Osteoblast (primary cell): ENCODE measurements around the gene SCYL2. TPM values are rescaled to one million over a fixed set of nuclear protein-coding genes. Genes with fewer than 3 reads are reported as not detected.

Experiments
- DNase-seq: peaks from one replicate; pipeline ENCODE4 v3.0.0; 2011; ENCODE audit warnings: low spot score, mixed read lengths; ENCODE audit not compliant: insufficient read length; ENCODE audit errors: missing footprints
- H2AFZ ChIP-seq: 2 replicates; pipeline ENCODE4 v1.6.0; 2011; ENCODE audit warnings: mild to moderate bottlenecking, low read length
- H3K27ac ChIP-seq: 2 replicates; pipeline ENCODE4 v1.5.1; 2011; ENCODE audit warnings: mild to moderate bottlenecking, low read depth, low read length, moderate library complexity
- H3K27me3 ChIP-seq: 2 replicates; pipeline ENCODE4 v1.6.0; 2012; ENCODE audit warnings: mild to moderate bottlenecking, control low read depth, inconsistent platforms, low read length, moderate library complexity; ENCODE audit not compliant: insufficient read depth
- H3K36me3 ChIP-seq: 2 replicates; pipeline ENCODE4 v1.5.1; 2011; ENCODE audit warnings: mild to moderate bottlenecking, low read length, control low read depth, moderate library complexity; ENCODE audit not compliant: insufficient read depth
- H3K4me1 ChIP-seq: 2 replicates; pipeline ENCODE4 v1.5.1; 2011; ENCODE audit warnings: mild to moderate bottlenecking, low read length, control low read depth, moderate library complexity; ENCODE audit not compliant: insufficient read depth
- H3K4me2 ChIP-seq: 2 replicates; pipeline ENCODE4 v1.6.0; 2011; ENCODE audit warnings: mild to moderate bottlenecking, low read length; ENCODE audit not compliant: insufficient read depth
- H3K4me3 ChIP-seq: fragments of 200-600 bp; sonication (generic); 3 replicates; pipeline ENCODE4 v1.5.1; 2012; ENCODE audit warnings: mild to moderate bottlenecking, low read length, inconsistent platforms; ENCODE audit not compliant: insufficient read depth
- H3K79me2 ChIP-seq: 2 replicates; pipeline ENCODE4 v1.6.0; 2012; ENCODE audit warnings: mild to moderate bottlenecking, low read length, control low read depth, inconsistent platforms; ENCODE audit not compliant: insufficient read depth
- H3K9me3 ChIP-seq: 2 replicates; pipeline ENCODE4 v1.5.1; 2011; ENCODE audit warnings: low read depth, low read length, control low read depth
- H4K20me1 ChIP-seq: 2 replicates; pipeline ENCODE4 v1.6.0; 2012; ENCODE audit warnings: mild to moderate bottlenecking, low read length, control low read depth; ENCODE audit not compliant: insufficient read depth
- total RNA-seq: library from RNA; depleted of rRNA; stranded (reverse); fragments of >200 nt; gene quantifications from 2 replicates; pipeline ENCODE4 v1.2.3, GENCODE V29; 2012
- TF ChIP-seq, protein P1 (sequence below): IDR thresholded peaks from 2 replicates; pipeline ENCODE4 v1.5.1; 2011; ENCODE audit warnings: mild to moderate bottlenecking, low read depth, low read length, moderate library complexity; ENCODE audit errors: extremely low read depth

Gene SCYL2
- total RNA-seq, 1 donor: 64.4 TPM

DNA sequence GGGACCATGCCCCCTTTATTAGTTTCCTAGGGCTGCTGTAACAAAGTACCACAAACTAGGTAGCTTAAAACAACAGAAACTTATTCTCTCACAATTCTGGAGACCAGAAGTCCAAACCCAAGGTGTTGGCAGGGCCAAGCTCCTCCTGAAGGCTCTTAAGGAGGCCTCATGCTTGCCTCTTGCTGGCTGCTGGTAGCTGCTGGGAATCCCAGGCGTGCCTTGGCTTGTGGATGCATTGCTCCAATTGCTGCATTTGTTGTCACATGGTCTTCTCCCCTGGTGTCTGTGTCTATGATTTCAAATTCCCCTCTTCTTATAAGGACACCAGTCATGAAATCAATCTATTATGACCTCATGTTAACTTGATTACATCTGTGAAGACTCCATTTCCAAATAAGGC, 101.1 kb downstream of the SCYL2 start:
- no peaks in the 10 kb centered on the region for H3K36me3 ChIP-seq
- TF ChIP-seq, protein P1, sequence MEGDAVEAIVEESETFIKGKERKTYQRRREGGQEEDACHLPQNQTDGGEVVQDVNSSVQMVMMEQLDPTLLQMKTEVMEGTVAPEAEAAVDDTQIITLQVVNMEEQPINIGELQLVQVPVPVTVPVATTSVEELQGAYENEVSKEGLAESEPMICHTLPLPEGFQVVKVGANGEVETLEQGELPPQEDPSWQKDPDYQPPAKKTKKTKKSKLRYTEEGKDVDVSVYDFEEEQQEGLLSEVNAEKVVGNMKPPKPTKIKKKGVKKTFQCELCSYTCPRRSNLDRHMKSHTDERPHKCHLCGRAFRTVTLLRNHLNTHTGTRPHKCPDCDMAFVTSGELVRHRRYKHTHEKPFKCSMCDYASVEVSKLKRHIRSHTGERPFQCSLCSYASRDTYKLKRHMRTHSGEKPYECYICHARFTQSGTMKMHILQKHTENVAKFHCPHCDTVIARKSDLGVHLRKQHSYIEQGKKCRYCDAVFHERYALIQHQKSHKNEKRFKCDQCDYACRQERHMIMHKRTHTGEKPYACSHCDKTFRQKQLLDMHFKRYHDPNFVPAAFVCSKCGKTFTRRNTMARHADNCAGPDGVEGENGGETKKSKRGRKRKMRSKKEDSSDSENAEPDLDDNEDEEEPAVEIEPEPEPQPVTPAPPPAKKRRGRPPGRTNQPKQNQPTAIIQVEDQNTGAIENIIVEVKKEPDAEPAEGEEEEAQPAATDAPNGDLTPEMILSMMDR: no peak
- H3K79me2 ChIP-seq: no peaks in the 10 kb centered on the region
- DNase-seq: no peak
- H4K20me1 ChIP-seq: no peaks in the 10 kb centered on the region
- no peaks in the 10 kb centered on the region for H3K9me3 ChIP-seq
- H3K4me2 ChIP-seq: no peak overlapping the region
- H3K4me3 ChIP-seq: no peak overlapping the region
- no peak overlapping the region for H2AFZ ChIP-seq
- no peaks in the 10 kb centered on the region for H3K4me1 ChIP-seq
- no peak overlapping the region for H3K27ac ChIP-seq
- no peaks in the 10 kb centered on the region for H3K27me3 ChIP-seq

DNA sequence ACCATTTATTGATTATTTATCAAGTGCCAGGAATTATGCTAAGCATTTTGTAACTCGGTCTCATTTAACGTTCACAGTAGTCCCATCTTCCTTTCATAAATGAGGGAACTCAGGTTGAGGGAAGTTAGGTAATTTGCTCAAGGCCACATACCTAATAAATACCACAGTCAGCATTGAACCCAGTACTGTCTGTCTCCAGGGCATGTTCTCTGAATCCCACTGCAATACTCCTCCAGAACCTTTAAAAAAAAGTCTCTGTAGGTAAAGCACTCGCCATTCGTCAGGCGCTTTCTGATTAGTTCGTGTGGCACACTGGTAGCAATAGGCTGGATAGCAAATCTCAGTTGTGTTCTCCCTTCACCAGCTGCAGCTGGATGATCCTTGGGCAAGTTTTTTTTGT, 104.2 kb downstream of the SCYL2 start:
- no peaks in the 10 kb centered on the region for H3K4me1 ChIP-seq
- no peak overlapping the region for H3K4me3 ChIP-seq
- H3K4me2 ChIP-seq: no peak overlapping the region
- no peaks in the 10 kb centered on the region for H3K79me2 ChIP-seq
- no peaks in the 10 kb centered on the region for H3K36me3 ChIP-seq
- no peak overlapping the region for H2AFZ ChIP-seq
- TF ChIP-seq, protein P1: no peak
- no peak for DNase-seq
- H4K20me1 ChIP-seq: no peaks in the 10 kb centered on the region
- H3K27me3 ChIP-seq: no peaks in the 10 kb centered on the region
- no peaks in the 10 kb centered on the region for H3K9me3 ChIP-seq
- H3K27ac ChIP-seq: no peak overlapping the region

DNA sequence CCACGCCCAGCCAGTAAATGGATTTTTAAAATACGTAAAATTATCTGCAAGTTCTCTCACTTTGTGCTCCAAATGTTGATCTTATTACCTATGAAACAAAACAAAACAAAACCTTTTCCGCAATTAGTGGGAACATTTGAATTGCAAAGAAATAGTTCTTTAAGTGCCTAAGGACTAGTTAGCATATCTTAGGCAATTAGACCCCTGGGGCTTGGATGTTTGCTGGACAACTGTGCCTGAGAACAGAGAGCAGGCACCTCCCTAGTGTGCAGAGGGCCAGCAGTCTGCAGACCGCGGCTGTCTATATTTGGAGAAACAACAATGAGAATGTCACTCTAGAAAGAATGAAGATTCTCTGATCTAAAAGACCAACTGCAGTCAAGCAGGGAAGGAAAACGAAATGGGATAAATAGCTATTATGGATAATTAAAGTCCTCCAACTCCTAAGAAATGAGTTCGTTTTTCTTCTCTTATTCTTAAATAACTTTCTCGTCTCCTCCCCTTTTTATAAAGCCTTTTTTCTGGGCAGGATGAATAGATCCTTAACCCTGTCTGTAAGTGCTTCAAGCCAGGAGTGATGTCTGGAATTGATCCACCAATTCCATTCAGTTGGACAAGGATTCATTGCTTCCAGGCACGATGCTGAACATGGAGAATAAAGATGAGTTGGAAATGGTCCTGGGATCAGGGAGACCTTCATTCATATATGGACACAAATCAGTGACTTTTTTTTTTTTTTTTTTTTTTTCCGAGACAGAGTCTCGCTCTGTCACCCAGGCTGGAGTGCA, 106.1 kb downstream of the SCYL2 start:
- H3K4me3 ChIP-seq: no peak overlapping the region
- no peaks in the 10 kb centered on the region for H3K4me1 ChIP-seq
- DNase-seq: no peak
- no peaks in the 10 kb centered on the region for H4K20me1 ChIP-seq
- TF ChIP-seq, protein P1: no peak
- H3K27ac ChIP-seq: no peak overlapping the region
- H3K79me2 ChIP-seq: no peaks in the 10 kb centered on the region
- no peaks in the 10 kb centered on the region for H3K9me3 ChIP-seq
- H3K36me3 ChIP-seq: no peaks in the 10 kb centered on the region
- H3K27me3 ChIP-seq: no peaks in the 10 kb centered on the region
- H2AFZ ChIP-seq: no peak overlapping the region
- no peak overlapping the region for H3K4me2 ChIP-seq

DNA sequence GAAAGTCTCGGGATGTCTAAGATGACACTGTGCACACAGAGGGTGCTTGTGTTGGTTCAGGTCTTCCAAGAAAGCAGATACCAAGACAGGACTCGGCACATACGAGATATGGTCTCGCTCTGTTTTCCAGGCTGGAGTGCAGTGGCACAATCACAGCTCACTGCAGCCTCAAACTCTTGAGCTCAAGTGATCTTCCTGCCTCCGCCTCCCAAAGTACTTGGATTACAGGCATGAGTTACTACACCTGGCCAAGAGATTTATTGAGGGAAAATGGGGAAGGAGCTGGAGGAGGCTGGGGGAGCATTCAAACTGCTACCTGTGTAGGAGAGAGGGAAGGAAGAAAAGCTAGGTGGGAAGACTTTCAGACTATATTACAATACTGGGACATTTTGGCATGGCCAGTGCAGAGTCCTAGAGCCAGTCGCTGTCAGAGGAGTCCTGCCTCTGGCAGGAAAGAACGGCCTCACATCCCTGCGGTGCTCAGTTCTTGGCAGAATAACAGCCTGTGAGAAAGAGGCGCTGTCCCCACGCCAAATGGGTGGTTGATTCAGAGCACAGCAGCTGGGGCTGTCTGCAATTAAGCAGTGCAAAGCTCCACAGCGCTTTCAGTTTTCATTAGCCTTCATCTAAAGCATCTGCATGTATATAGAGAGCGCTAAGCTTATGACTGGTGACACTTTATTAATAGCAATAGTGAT, 108.2 kb downstream of the SCYL2 start:
- no peaks in the 10 kb centered on the region for H3K4me1 ChIP-seq
- H4K20me1 ChIP-seq: no peaks in the 10 kb centered on the region
- H3K4me2 ChIP-seq: peak overlapping the region; percentile 30
- H3K79me2 ChIP-seq: no peaks in the 10 kb centered on the region
- no peak overlapping the region for H2AFZ ChIP-seq
- TF ChIP-seq, protein P1: no peak
- no peaks in the 10 kb centered on the region for H3K36me3 ChIP-seq
- H3K27me3 ChIP-seq: no peaks in the 10 kb centered on the region
- H3K27ac ChIP-seq: no peak overlapping the region
- no peak overlapping the region for H3K4me3 ChIP-seq
- peak; percentile 75 for DNase-seq
- H3K9me3 ChIP-seq: no peaks in the 10 kb centered on the region
